K562 (cell line): ENCODE results near the gene SLC30A7. TPM values are rescaled to one million over a fixed set of nuclear protein-coding genes. Genes with fewer than 3 reads are reported as not detected.

Experiments used
- ATAC-seq: fragments of 200-7000 bp; cut with Tn5 transposase; 3 replicates; pipeline ENCODE4 v1.9.1; 2020; ENCODE audit warnings: moderate library complexity
- BruUV-seq: library from RNA; stranded (reverse); fragments of 400-500 nt; replicated peaks from 2 replicates; lab custom pipeline; 2021; lab: Mats Ljungman, UMichigan
- CTCF ChIA-PET: fragments of 300-600 bp; formaldehyde crosslinking; extraction: SDS; loops from one replicate; lab custom pipeline; 2021; ENCODE audit warnings: low intra/inter-chr PET ratio; lab: Yijun Ruan, JAX
- POLR2A ChIA-PET: fragments of 300-600, 350-650 bp; sonication (Branson Sonifier 250); formaldehyde crosslinking; extraction: SDS; loops from one replicate; lab custom pipeline; 2021; ENCODE audit warnings: antibody characterized with exemption, inconsistent platforms; lab: Yijun Ruan, JAX
- DNase-seq, 4 experiments: peaks; one replicate each; pipeline versions ENCODE4 v3.0.0 to v3.0.0-alpha.2; 2011 to 2018; ENCODE audit warnings: low spot score in 3 of 4, mixed read lengths in 3 of 4; ENCODE audit errors: extremely low read depth in 1 of 4
- FAIRE-seq: peaks from 2 replicates; lab custom pipeline; 2011; peaks lifted over from hg19 to GRCh38; lab: Jason Lieb, UNC
- H2AFZ ChIP-seq: 2 replicates; pipeline ENCODE4 v1.6.0; 2011; ENCODE audit warnings: low read depth, low read length, control low read depth, inconsistent platforms
- H3K27ac ChIP-seq: fragments of 200-600 bp; 3 replicates; pipeline ENCODE4 v1.8.0; 2011; ENCODE audit warnings: low read depth, mild to moderate bottlenecking, control low read depth, inconsistent platforms, low read length, moderate library complexity, mixed read lengths; ENCODE audit errors: extremely low read depth
- H3K27me3 ChIP-seq, 2 experiments: fragments of 300-600 bp in 1 of 2; 2 replicates in 1 of 2; 3 replicates in 1 of 2; pipeline versions ENCODE4 v1.6.0 to v1.8.0; 2011; ENCODE audit warnings: inconsistent platforms in 2 of 2, low read length in 2 of 2, mild to moderate bottlenecking in 1 of 2, mixed read lengths in 1 of 2, moderate library complexity in 1 of 2; ENCODE audit not compliant: control insufficient read depth in 2 of 2, insufficient read depth in 2 of 2
- H3K36me3 ChIP-seq: fragments of 300-600 bp; 3 replicates; pipeline ENCODE4 v1.8.0; 2011; ENCODE audit warnings: mild to moderate bottlenecking, low read length, inconsistent platforms; ENCODE audit not compliant: control insufficient read depth, insufficient read depth
- H3K4me1 ChIP-seq, 2 experiments: fragments of 200-600 bp in 1 of 2; replicated peaks in 1 of 2; 2 replicates in 1 of 2; 3 replicates in 1 of 2; pipeline versions ENCODE4 v1.5.1 to v1.8.0; 2011; ENCODE audit warnings: inconsistent platforms in 2 of 2, low read length in 2 of 2, mild to moderate bottlenecking in 1 of 2, mixed read lengths in 1 of 2, moderate library complexity in 1 of 2; ENCODE audit not compliant: control insufficient read depth in 2 of 2, insufficient read depth in 2 of 2
- H3K4me2 ChIP-seq: 2 replicates; pipeline ENCODE4 v1.6.1; 2011; ENCODE audit warnings: low read length, control low read depth, inconsistent platforms, mixed read lengths; ENCODE audit not compliant: insufficient read depth
- H3K4me3 ChIP-seq: fragments of 200-600 bp; sonication (generic), shearing (Covaris generic); 2 replicates; pipeline ENCODE4 v1.5.1; 2016; ENCODE audit warnings: control low read depth, inconsistent platforms
- H3K79me2 ChIP-seq: fragments of 200-600 bp; 3 replicates; pipeline ENCODE4 v1.8.0; 2011; ENCODE audit warnings: low read length, inconsistent platforms; ENCODE audit not compliant: control insufficient read depth, insufficient read depth
- H3K9ac ChIP-seq, 2 experiments: 2 replicates each; pipeline versions ENCODE4 v1.6.0 to v1.6.1; 2011; ENCODE audit warnings: low read depth in 2 of 2, low read length in 2 of 2, control low read depth in 1 of 2, inconsistent platforms in 1 of 2, mild to moderate bottlenecking in 1 of 2, mixed read lengths in 1 of 2; ENCODE audit not compliant: insufficient read depth in 1 of 2
- H3K9me1 ChIP-seq: one replicate; pipeline ENCODE4 v1.6.0; 2011; ENCODE audit warnings: inconsistent platforms, mild to moderate bottlenecking, low read length, moderate library complexity; ENCODE audit not compliant: control insufficient read depth, insufficient read depth
- H3K9me3 ChIP-seq: replicated peaks from 2 replicates; pipeline ENCODE4 v1.5.1; 2011; ENCODE audit warnings: low read depth, low read length, inconsistent platforms; ENCODE audit not compliant: control insufficient read depth, insufficient read depth
- H4K20me1 ChIP-seq: replicated peaks from 2 replicates; pipeline ENCODE4 v1.6.1; 2011; ENCODE audit warnings: low read length, inconsistent platforms, mixed read lengths; ENCODE audit not compliant: control insufficient read depth, insufficient read depth
- FOSL1 ChIP-seq: fragments of 200-800 bp; sonication (Bioruptor generic); conservative IDR thresholded peaks from 2 replicates; pipeline ENCODE4 v1.6.1; 2016; ENCODE audit warnings: missing genetic modification characterization, missing compliant biosample characterization
- HDGF ChIP-seq: fragments of 450-650 bp; IDR thresholded peaks from 2 replicates; pipeline ENCODE4 v1.6.1; 2016
- KLF1 ChIP-seq: fragments of 450-650 bp; IDR thresholded peaks from 2 replicates; pipeline ENCODE4 v1.6.1; 2016; ENCODE audit warnings: missing genetic modification characterization, missing compliant biosample characterization
- NELFE ChIP-seq: IDR thresholded peaks from 2 replicates; pipeline ENCODE4 v1.6.1; 2011; ENCODE audit warnings: mild to moderate bottlenecking; ENCODE audit not compliant: insufficient read depth, insufficient read length
- NEUROD1 ChIP-seq: fragments of 150-350 bp; IDR thresholded peaks from 2 replicates; pipeline ENCODE4 v1.6.1; 2014; ENCODE audit warnings: borderline replicate concordance, low read length, low read depth; ENCODE audit not compliant: partially characterized antibody
- PYGO2 ChIP-seq: fragments of 450-650 bp; IDR thresholded peaks from 2 replicates; pipeline ENCODE4 v1.6.1; 2016; ENCODE audit warnings: mild to moderate bottlenecking, missing genetic modification characterization, moderate library complexity, missing compliant biosample characterization
- TCF7L2 ChIP-seq: fragments of 150-350 bp; IDR thresholded peaks from 2 replicates; pipeline ENCODE4 v1.6.1; 2016; ENCODE audit warnings: low read depth, mild to moderate bottlenecking, low read length, moderate library complexity
- ZNF263 ChIP-seq: sonication (generic); formaldehyde crosslinking; IDR thresholded peaks from 2 replicates; pipeline ENCODE4 v1.8.0; 2022; ENCODE audit warnings: mild to moderate bottlenecking, missing genetic modification reagents, borderline replicate concordance
- ZNF609 ChIP-seq: sonication (generic); formaldehyde crosslinking; IDR thresholded peaks from 2 replicates; pipeline ENCODE4 v1.8.1; 2023; ENCODE audit warnings: missing genetic modification reagents, mild to moderate bottlenecking, borderline replicate concordance
- ZNF766 ChIP-seq: fragments of 200-800 bp; sonication (Bioruptor generic); conservative IDR thresholded peaks from 2 replicates; pipeline ENCODE4 v1.6.1; 2016; ENCODE audit warnings: missing genetic modification characterization, missing compliant biosample characterization
- ZSCAN29 ChIP-seq: fragments of 450-650 bp; IDR thresholded peaks from 2 replicates; pipeline ENCODE4 v1.6.1; 2017
- WGBS: fragments of 100-300 bp; shearing (Covaris generic); methylation state at CpG from one replicate; pipeline ENCODE4 v1.1.6; 2016; ENCODE audit warnings: low coverage, mixed read lengths; ENCODE audit not compliant: insufficient coverage; ENCODE audit errors: missing lambda C conversion rate; 5-methylcytosine and 5-hydroxymethylcytosine counted together
- in situ Hi-C: fragments of 300-500 bp; cut with MboI; formaldehyde crosslinking; loops from 4 replicates; pipeline ENCODE4 v1.15.0; 2018; ENCODE audit warnings: inconsistent platforms, mixed read lengths
- intact Hi-C: fragments of 100-400 bp; cut with micrococcal nuclease; formaldehyde crosslinking; loops from 2 replicates; pipeline ENCODE4 v1.14.2; 2022
- polyA plus RNA-seq, 8 experiments: library from polyadenylated mRNA; depleted of rRNA in 4 of 8; stranded (reverse) in 5 of 8; unstranded in 3 of 8; fragments of >200 nt; fragmentation: Nextera tagmentation in 2 of 8; fragmentation: Illumina TruSeq in 1 of 8; extraction: Ambion mirVana in 2 of 8; extraction: Trizol in 1 of 8; gene quantifications; 2 replicates each; pipeline versions ENCODE4 v1.2.1 to v1.2.3, GENCODE V29; 2011 to 2014; ENCODE audit warnings: inconsistent platforms in 1 of 8, missing spikeins in 1 of 8
- total RNA-seq, 7 experiments: library from RNA; depleted of rRNA in 6 of 7; stranded (reverse); fragments of >200 nt in 6 of 7; fragmentation: Illumina TruSeq in 2 of 7; extraction: Trizol in 2 of 7; gene quantifications; 2 replicates each; pipeline versions ENCODE4 v1.2.1 to v1.2.3, GENCODE V29; 2011 to 2021; ENCODE audit warnings: low replicate concordance in 1 of 7
- TF ChIP-seq, protein P1 (sequence below): sonication (generic); formaldehyde crosslinking; IDR thresholded peaks from 2 replicates; pipeline ENCODE4 v1.5.0; 2020; ENCODE audit warnings: missing genetic modification reagents
- TF ChIP-seq, protein P2 (sequence below): fragments of 250-450 bp; sonication (Bioruptor Pico); IDR thresholded peaks from 2 replicates; pipeline ENCODE4 v1.5.0; 2020; ENCODE audit warnings: mild to moderate bottlenecking, borderline replicate concordance

SLC30A7 gene
- total and polyA plus RNA-seq, 9 of the 15 experiments (the other 6 are each of a cell fraction or from before 2014, with no cell fraction given): 3.5 to 17.1 (median 7.2) TPM

DNA sequence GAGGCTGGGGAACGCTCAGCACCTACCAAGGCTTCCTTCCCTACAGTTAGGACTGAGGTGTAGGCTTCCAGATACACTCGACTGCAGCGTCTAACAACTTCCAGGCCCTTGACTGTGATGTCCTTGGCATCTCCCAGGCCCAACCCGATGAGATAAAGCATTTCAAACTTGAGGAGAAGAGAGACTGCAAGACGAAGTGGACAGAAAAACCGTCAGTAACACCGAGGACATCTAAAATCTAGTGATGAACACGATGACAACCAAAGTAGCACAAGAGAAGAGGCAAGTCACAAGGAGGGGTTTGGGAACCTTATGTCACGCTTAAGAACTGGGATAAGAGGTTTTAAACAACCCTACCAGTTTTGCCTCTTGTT lies 129.4 kb downstream of the SLC30A7 start:
- H3K36me3 ChIP-seq: peaks cover 48% of the 10 kb centered on the region
- peak; percentile 6 for FAIRE-seq
- in situ Hi-C loops: no loop called here
- peak overlapping the region; percentile 87 for H3K27ac ChIP-seq
- H3K9me3 ChIP-seq: no peaks in the 10 kb centered on the region
- no peaks in the 10 kb centered on the region for H4K20me1 ChIP-seq
- ChIA-PET POLR2A (interaction anchor here (0.7 to 1.8 kb wide), 5 partner anchors 9 to 759 kb away, joined by 3 to 5 read pairs (median 4); partner anchors contain the start of gene RTCA), CTCF (no interaction called here)
- H3K9ac ChIP-seq: peak overlapping the region; percentile 87 to 98
- TF ChIP-seq ZNF766 (CRISPR knock-in tag) (0 out of 2 replicates have a peak, but pooled peaks have one; percentile 9), HDGF (0 out of 2 replicates have a peak, but pooled peaks have one; percentile 65), KLF1 (tag) (no peak), PYGO2 (tag) (no peak), ZSCAN29 (no peak), ZNF609 (CRISPR knock-in tag) (no peak), TCF7L2 (no peak), NEUROD1 (no peak), NELFE (no peak), FOSL1 (tag) (0 out of 2 replicates have a peak, but pooled peaks have one; percentile 2), ZNF263 (0 out of 2 replicates have a peak, but pooled peaks have one; percentile 1)
- TF ChIP-seq, protein P1, sequence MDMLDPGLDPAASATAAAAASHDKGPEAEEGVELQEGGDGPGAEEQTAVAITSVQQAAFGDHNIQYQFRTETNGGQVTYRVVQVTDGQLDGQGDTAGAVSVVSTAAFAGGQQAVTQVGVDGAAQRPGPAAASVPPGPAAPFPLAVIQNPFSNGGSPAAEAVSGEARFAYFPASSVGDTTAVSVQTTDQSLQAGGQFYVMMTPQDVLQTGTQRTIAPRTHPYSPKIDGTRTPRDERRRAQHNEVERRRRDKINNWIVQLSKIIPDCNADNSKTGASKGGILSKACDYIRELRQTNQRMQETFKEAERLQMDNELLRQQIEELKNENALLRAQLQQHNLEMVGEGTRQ (CRISPR knock-in tag): no peak
- TF ChIP-seq, protein P2, sequence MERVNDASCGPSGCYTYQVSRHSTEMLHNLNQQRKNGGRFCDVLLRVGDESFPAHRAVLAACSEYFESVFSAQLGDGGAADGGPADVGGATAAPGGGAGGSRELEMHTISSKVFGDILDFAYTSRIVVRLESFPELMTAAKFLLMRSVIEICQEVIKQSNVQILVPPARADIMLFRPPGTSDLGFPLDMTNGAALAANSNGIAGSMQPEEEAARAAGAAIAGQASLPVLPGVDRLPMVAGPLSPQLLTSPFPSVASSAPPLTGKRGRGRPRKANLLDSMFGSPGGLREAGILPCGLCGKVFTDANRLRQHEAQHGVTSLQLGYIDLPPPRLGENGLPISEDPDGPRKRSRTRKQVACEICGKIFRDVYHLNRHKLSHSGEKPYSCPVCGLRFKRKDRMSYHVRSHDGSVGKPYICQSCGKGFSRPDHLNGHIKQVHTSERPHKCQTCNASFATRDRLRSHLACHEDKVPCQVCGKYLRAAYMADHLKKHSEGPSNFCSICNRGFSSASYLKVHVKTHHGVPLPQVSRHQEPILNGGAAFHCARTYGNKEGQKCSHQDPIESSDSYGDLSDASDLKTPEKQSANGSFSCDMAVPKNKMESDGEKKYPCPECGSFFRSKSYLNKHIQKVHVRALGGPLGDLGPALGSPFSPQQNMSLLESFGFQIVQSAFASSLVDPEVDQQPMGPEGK (CRISPR knock-in tag): 0 out of 2 replicates have a peak, but pooled peaks have one; percentile 9
- peak; percentile 62 for ATAC-seq
- H3K4me1 ChIP-seq: peaks cover 4 to 8% of the 10 kb centered on the region in 2 experiments; a peak in 2 of 5 replicates
- intact Hi-C loops: loop anchor here (5.0 to 10.0 kb wide), 2 partner anchors 212 to 260 kb away; partner anchors contain the start of gene S1PR1
- peak overlapping the region; percentile 92 for H2AFZ ChIP-seq
- BruUV-seq: TSS peak; percentile 84
- H3K27me3 ChIP-seq: no peaks in the 10 kb centered on the region
- H3K79me2 ChIP-seq: peaks cover 73% of the 10 kb centered on the region
- DNase-seq: peak in 2 of 4 experiments; percentile 16 to 35
- no peaks in the 10 kb centered on the region for H3K9me1 ChIP-seq
- H3K4me3 ChIP-seq: peak overlapping the region; percentile 69
- peak overlapping the region; percentile 99 for H3K4me2 ChIP-seq
- 0% methylated on average over 9 of the region's 9 CpGs for WGBS
